ENCODE results near the gene SLC19A2.

SLC19A2 gene

GRCh38 chr1:169452921-169453320 lies 32.8 kb downstream of the SLC19A2 start:
- no peak overlapping the region for H3K4me3 ChIP-seq (ENCODE audit: low read depth, low read length)
- H3K27ac ChIP-seq (ENCODE audit: low read depth, low read length) = no peak overlapping the region
- H3K9ac ChIP-seq (ENCODE audit: low read depth, low read length) = no peak overlapping the region
- H3K36me3 ChIP-seq (ENCODE audit: control insufficient read depth, insufficient read depth, low read length) = no peaks in the 10 kb centered on the region
- H3K9me3 ChIP-seq (ENCODE audit: control insufficient read depth, insufficient read depth, low read length) = peaks cover 10% of the 10 kb centered on the region
- H3K27me3 ChIP-seq (ENCODE audit: control insufficient read depth, insufficient read depth, low read length) = no peaks in the 10 kb centered on the region
- H3K4me1 ChIP-seq (ENCODE audit: control insufficient read depth, insufficient read depth, low read length) = peaks cover 7% of the 10 kb centered on the region; the same call in 1 of the 2 replicates

GRCh38 chr1:169451218-169451824 lies 34.4 kb downstream of the SLC19A2 start:
- no peaks in the 10 kb centered on the region for H3K27me3 ChIP-seq (ENCODE audit: control insufficient read depth, insufficient read depth, low read length)
- no peak overlapping the region for H3K27ac ChIP-seq (ENCODE audit: low read depth, low read length)
- no peak overlapping the region for H3K4me3 ChIP-seq (ENCODE audit: low read depth, low read length)
- H3K9ac ChIP-seq (ENCODE audit: low read depth, low read length) = no peak overlapping the region
- H3K9me3 ChIP-seq (ENCODE audit: control insufficient read depth, insufficient read depth, low read length) = no peaks in the 10 kb centered on the region
- H3K4me1 ChIP-seq (ENCODE audit: control insufficient read depth, insufficient read depth, low read length) = peaks cover 7% of the 10 kb centered on the region; the same call in 1 of the 2 replicates
- no peaks in the 10 kb centered on the region for H3K36me3 ChIP-seq (ENCODE audit: control insufficient read depth, insufficient read depth, low read length)

- Histone ChIP-seq H3K27ac (ENCODE audit: low read depth, low read length) (no peak overlapping the region), H3K9ac (ENCODE audit: low read depth, low read length) (no peak overlapping the region)
These were observed 41.8 kb downstream of the SLC19A2 start for GRCh38 chr1:169443923-169444322.

GRCh38 chr1:169427081-169427641 lies 58.6 kb downstream of the SLC19A2 start, which contains the start of gene CCDC181:
Gene CCDC181 (minus strand): TSS chr1:169427474. CDS start chr1:169424927, 2,547 bp downstream.
- H3K36me3 ChIP-seq (ENCODE audit: control insufficient read depth, insufficient read depth, low read length) = no peaks in the 10 kb centered on the region
- H3K27me3 ChIP-seq (ENCODE audit: control insufficient read depth, insufficient read depth, low read length) = peaks cover 14% of the 10 kb centered on the region
- H3K9me3 ChIP-seq (ENCODE audit: control insufficient read depth, insufficient read depth, low read length) = no peaks in the 10 kb centered on the region
- no peaks in the 10 kb centered on the region; the same call in 1 of the 2 replicates for H3K4me1 ChIP-seq (ENCODE audit: control insufficient read depth, insufficient read depth, low read length)
- peak within 1 kb of the TSS; percentile 83 for H3K4me3 ChIP-seq (ENCODE audit: low read depth, low read length)
- no peak within 1 kb of the TSS for H3K27ac ChIP-seq (ENCODE audit: low read depth, low read length)
- no peak within 1 kb of the TSS for H3K9ac ChIP-seq (ENCODE audit: low read depth, low read length)

More at GRCh38 chr1:169443923-169444322, 41.8 kb downstream of the SLC19A2 start:
- H3K9me3 ChIP-seq (ENCODE audit: control insufficient read depth, insufficient read depth, low read length) = no peaks in the 10 kb centered on the region
- H3K4me3 ChIP-seq (ENCODE audit: low read depth, low read length) = no peak overlapping the region
- H3K4me1 ChIP-seq (ENCODE audit: control insufficient read depth, insufficient read depth, low read length) = no peaks in the 10 kb centered on the region
- no peaks in the 10 kb centered on the region for H3K27me3 ChIP-seq (ENCODE audit: control insufficient read depth, insufficient read depth, low read length)
- H3K36me3 ChIP-seq (ENCODE audit: control insufficient read depth, insufficient read depth, low read length) = no peaks in the 10 kb centered on the region

- peaks cover 14% of the 10 kb centered on the region for H3K27me3 ChIP-seq (ENCODE audit: control insufficient read depth, insufficient read depth, low read length)
- H3K9me3 ChIP-seq (ENCODE audit: control insufficient read depth, insufficient read depth, low read length) = no peaks in the 10 kb centered on the region
- no peaks in the 10 kb centered on the region for H3K36me3 ChIP-seq (ENCODE audit: control insufficient read depth, insufficient read depth, low read length)
- no peaks in the 10 kb centered on the region; the same call in 1 of the 2 replicates for H3K4me1 ChIP-seq (ENCODE audit: control insufficient read depth, insufficient read depth, low read length)
- H3K9ac ChIP-seq (ENCODE audit: low read depth, low read length) = no peak overlapping the region
- H3K27ac ChIP-seq (ENCODE audit: low read depth, low read length) = no peak overlapping the region
- H3K4me3 ChIP-seq (ENCODE audit: low read depth, low read length) = no peak overlapping the region
These were observed 59.5 kb downstream of the SLC19A2 start for GRCh38 chr1:169426174-169426705.

GRCh38 chr1:169421309-169421708 lies 64.4 kb downstream of the SLC19A2 start:
- Histone ChIP-seq H3K4me3 (ENCODE audit: low read depth, low read length) (no peak overlapping the region), H3K9me3 (ENCODE audit: control insufficient read depth, insufficient read depth, low read length) (no peaks in the 10 kb centered on the region), H3K9ac (ENCODE audit: low read depth, low read length) (no peak overlapping the region), H3K36me3 (ENCODE audit: control insufficient read depth, insufficient read depth, low read length) (no peaks in the 10 kb centered on the region), H3K27me3 (ENCODE audit: control insufficient read depth, insufficient read depth, low read length) (no peaks in the 10 kb centered on the region), H3K27ac (ENCODE audit: low read depth, low read length) (no peak overlapping the region), H3K4me1 (ENCODE audit: control insufficient read depth, insufficient read depth, low read length) (no peaks in the 10 kb centered on the region)

GRCh38 chr1:169414952-169415351 lies 70.8 kb downstream of the SLC19A2 start:
- no peak overlapping the region for H3K9ac ChIP-seq (ENCODE audit: low read depth, low read length)
- H3K36me3 ChIP-seq (ENCODE audit: control insufficient read depth, insufficient read depth, low read length) = no peaks in the 10 kb centered on the region
- H3K4me1 ChIP-seq (ENCODE audit: control insufficient read depth, insufficient read depth, low read length) = no peaks in the 10 kb centered on the region
- no peaks in the 10 kb centered on the region for H3K9me3 ChIP-seq (ENCODE audit: control insufficient read depth, insufficient read depth, low read length)
- H3K27me3 ChIP-seq (ENCODE audit: control insufficient read depth, insufficient read depth, low read length) = no peaks in the 10 kb centered on the region
- no peak overlapping the region for H3K27ac ChIP-seq (ENCODE audit: low read depth, low read length)
- no peak overlapping the region for H3K4me3 ChIP-seq (ENCODE audit: low read depth, low read length)

Measured in HUES48 (cell line).